Epithelial cell of alveolus of lung (primary cell): ENCODE results near the gene TLR4. TPM values are rescaled to one million over a fixed set of nuclear protein-coding genes. Genes with fewer than 3 reads are reported as not detected.

Experiments
- total RNA-seq: library from RNA; depleted of rRNA; stranded (reverse); fragments of >200 nt; gene quantifications from 2 replicates; pipeline ENCODE4 v1.2.1, GENCODE V29; 2015

Gene TLR4
- 0.64 and 1.4 TPM in 2 replicates for total RNA-seq

GRCh38 chr9:117704024-117704575 lies at the start of gene TLR4:
TLR4 (plus strand) TSS chr9:117704403; CDS start chr9:117704473, 70 bp downstream.

